Stimulated activated CD8-positive, alpha-beta memory T cell treated with anti-CD3 and anti-CD28 coated beads, Interleukin-15, amount 100 ng/mL, for 4 hours (primary cell): ENCODE data around the gene IL1A.

ENCODE experiments used
- DNase-seq, 2 donors: peaks; one replicate each; pipeline ENCODE4 v3.0.0-alpha.2; 2020; ENCODE audit warnings: low read depth in 2 of 2

IL1A gene

GRCh38 chr2:112762276-112762675 lies 22.0 kb downstream of the IL1A start:
- no peak for DNase-seq

GRCh38 chr2:112760149-112760548 lies 24.1 kb downstream of the IL1A start:
- DNase-seq: no peak

- no peak for DNase-seq
Observed at GRCh38 chr2:112758711-112759110, 25.6 kb downstream of the IL1A start.

- DNase-seq: no peak
Observed at GRCh38 chr2:112757265-112757664, 27.0 kb downstream of the IL1A start.

GRCh38 chr2:112756207-112756606 lies 28.1 kb downstream of the IL1A start:
- DNase-seq: no peak

GRCh38 chr2:112755444-112755843 lies 28.8 kb downstream of the IL1A start:
- DNase-seq: no peak

- no peak for DNase-seq
Observed at GRCh38 chr2:112754564-112754963, 29.7 kb downstream of the IL1A start.

- no peak for DNase-seq
Observed at GRCh38 chr2:112752667-112753066, 31.6 kb downstream of the IL1A start.

- DNase-seq: no peak
Observed at GRCh38 chr2:112751451-112752197, 32.7 kb downstream of the IL1A start.

GRCh38 chr2:112750560-112750843 lies 33.8 kb downstream of the IL1A start:
- no peak for DNase-seq

GRCh38 chr2:112749755-112750559 lies 34.3 kb downstream of the IL1A start:
- DNase-seq: peak; percentile 45 to 63

- no peak for DNase-seq
Observed at GRCh38 chr2:112740527-112740926, 43.8 kb downstream of the IL1A start.

- DNase-seq: no peak
Observed at GRCh38 chr2:112737542-112738232, 46.6 kb downstream of the IL1A start.

GRCh38 chr2:112733871-112734270 lies 50.4 kb downstream of the IL1A start:
- DNase-seq: no peak

GRCh38 chr2:112733456-112733855 lies 50.8 kb downstream of the IL1A start:
- no peak for DNase-seq

GRCh38 chr2:112731479-112731878 lies 52.8 kb downstream of the IL1A start:
- DNase-seq: no peak

- no peak for DNase-seq
Observed at GRCh38 chr2:112730791-112731190, 53.5 kb downstream of the IL1A start.

- DNase-seq: no peak
Observed at GRCh38 chr2:112730216-112730615, 54.1 kb downstream of the IL1A start.

- DNase-seq: no peak
Observed at GRCh38 chr2:112728378-112729175, 55.7 kb downstream of the IL1A start.

- no peak for DNase-seq
Observed at GRCh38 chr2:112728029-112728362, 56.3 kb downstream of the IL1A start.

- no peak for DNase-seq
Observed at GRCh38 chr2:112727276-112728028, 56.8 kb downstream of the IL1A start.
